OCI-LY7 (cell line): Measurements from ENCODE around the gene MAML3. TPM values are rescaled to one million over a fixed set of nuclear protein-coding genes. Genes with fewer than 3 reads are reported as not detected.

Source experiments
- BruUV-seq: library from RNA; stranded (reverse); fragments of 400-500 nt; replicated peaks from 2 replicates; lab custom pipeline; 2021; lab: Mats Ljungman, UMichigan
- CTCF ChIA-PET: fragments of 300-600 bp; sonication (Branson Sonifier 250); formaldehyde crosslinking; loops from one replicate; lab custom pipeline; 2022; ENCODE audit warnings: antibody characterized with exemption; ENCODE audit not compliant: unreplicated experiment; lab: Charles Lee
- POLR2A ChIA-PET: fragments of 300-600 bp; sonication (Branson Sonifier 250); formaldehyde crosslinking; loops from one replicate; lab custom pipeline; 2022; ENCODE audit warnings: antibody characterized with exemption; lab: Charles Lee
- DNase-seq: peaks from one replicate; pipeline ENCODE4 v3.0.0-alpha.2; 2015; ENCODE audit warnings: low spot score
- H2AFZ ChIP-seq: fragments of 200-600 bp; sonication (generic), shearing (Covaris generic); 2 replicates; pipeline ENCODE4 v1.6.1; 2014; ENCODE audit warnings: mild to moderate bottlenecking, antibody characterized with exemption, low read length, moderate library complexity
- H3K27ac ChIP-seq: fragments of 200-600 bp; sonication (generic); 2 replicates; pipeline ENCODE4 v1.5.1; 2014; ENCODE audit warnings: mixed run types, low read depth, mild to moderate bottlenecking, moderate library complexity, low read length, inconsistent platforms; ENCODE audit not compliant: poor library complexity, severe bottlenecking
- H3K36me3 ChIP-seq: fragments of 200-600 bp; sonication (generic); 2 replicates; pipeline ENCODE4 v1.6.1; 2014; ENCODE audit warnings: mild to moderate bottlenecking, antibody characterized with exemption, low read length, moderate library complexity, mixed read lengths; ENCODE audit not compliant: insufficient read depth
- H3K4me1 ChIP-seq: fragments of 200-600 bp; sonication (generic); 2 replicates; pipeline ENCODE4 v1.5.1; 2014; ENCODE audit warnings: mild to moderate bottlenecking, low read length; ENCODE audit not compliant: insufficient read depth, poor library complexity, severe bottlenecking
- H3K4me2 ChIP-seq: fragments of 200-600 bp; sonication (generic); 2 replicates; pipeline ENCODE4 v1.6.1; 2014; ENCODE audit warnings: mild to moderate bottlenecking, low read length
- H3K4me3 ChIP-seq: fragments of 200-600 bp; sonication (generic); 2 replicates; pipeline ENCODE4 v1.5.1; 2014; ENCODE audit warnings: mild to moderate bottlenecking, low read depth, low read length; ENCODE audit not compliant: poor library complexity, severe bottlenecking
- H3K79me2 ChIP-seq: fragments of 200-600 bp; sonication (generic); 2 replicates; pipeline ENCODE4 v1.6.1; 2016; ENCODE audit warnings: low read depth, mild to moderate bottlenecking, low read length, moderate library complexity, mixed read lengths; ENCODE audit not compliant: insufficient read depth
- H3K9me2 ChIP-seq: fragments of 200-600 bp; sonication (generic); 2 replicates; pipeline ENCODE4 v1.6.1; 2016; ENCODE audit warnings: mild to moderate bottlenecking, low read length, mixed read lengths; ENCODE audit not compliant: insufficient read depth
- H3K9me3 ChIP-seq: fragments of 200-600 bp; sonication (generic); 2 replicates; pipeline ENCODE4 v1.6.1; 2014; ENCODE audit warnings: mild to moderate bottlenecking, mixed run types, low read length, mixed read lengths
- H4K20me1 ChIP-seq: fragments of 200-600 bp; sonication (generic); 2 replicates; pipeline ENCODE4 v1.6.1; 2014; ENCODE audit warnings: mild to moderate bottlenecking, antibody characterized with exemption, low read length, moderate library complexity, mixed read lengths; ENCODE audit not compliant: insufficient read depth
- CTCF ChIP-seq: fragments of 200-600 bp; sonication (generic); conservative IDR thresholded peaks from 2 replicates; pipeline ENCODE4 v1.5.1; 2014; ENCODE audit warnings: mild to moderate bottlenecking, antibody characterized with exemption, low read length, moderate library complexity, mixed read lengths
- EZH2phosphoT487 ChIP-seq: fragments of 200-600 bp; sonication (generic); IDR thresholded peaks from 2 replicates; pipeline ENCODE4 v1.6.1; 2018; ENCODE audit warnings: low read depth, borderline replicate concordance, mild to moderate bottlenecking, mixed run types, antibody characterized with exemption, low read length, moderate library complexity, mixed read lengths
- intact Hi-C: fragments of 100-400 bp; cut with micrococcal nuclease; formaldehyde crosslinking; loops from one replicate; pipeline ENCODE4 v1.10.0; 2022; ENCODE audit not compliant: unreplicated experiment
- total RNA-seq, 2 experiments: library from RNA; depleted of rRNA in 1 of 2; stranded (reverse); fragments of >200 nt in 1 of 2; shearing (Covaris generic) in 1 of 2; gene quantifications; 2 replicates each; pipeline ENCODE4 v1.2.3, GENCODE V29; 2014 to 2022

The MAML3 gene
- total RNA-seq, 2 experiments from 2014 or later: 0.80 to 1.2 TPM

GRCh38 chr4:139984471-139984870 lies 169.5 kb downstream of the MAML3 start:
- no peak overlapping the region for H3K27ac ChIP-seq
- no peaks in the 10 kb centered on the region for H3K9me3 ChIP-seq
- no peak overlapping the region for H3K4me2 ChIP-seq
- H3K4me1 ChIP-seq: no peaks in the 10 kb centered on the region
- H4K20me1 ChIP-seq: no peaks in the 10 kb centered on the region
- H3K4me3 ChIP-seq: no peak overlapping the region
- no peak overlapping the region for H2AFZ ChIP-seq
- ChIA-PET POLR2A (interaction anchor here (0.7 kb wide), 1 partner anchor 19 kb away, joined by 4 read pairs; no protein-coding TSS in a partner anchor), CTCF (interaction anchor here (1.1 kb wide), 1 partner anchor 243 kb away, joined by 3 read pairs; no protein-coding TSS in a partner anchor)
- TF ChIP-seq CTCF (no peak), EZH2phosphoT487 (no peak)
- intact Hi-C loops: no loop called here
- H3K9me2 ChIP-seq: no peaks in the 10 kb centered on the region
- no peak for DNase-seq
- no TSS peak for BruUV-seq
- no peaks in the 10 kb centered on the region for H3K79me2 ChIP-seq
- no peaks in the 10 kb centered on the region for H3K36me3 ChIP-seq

DNA sequence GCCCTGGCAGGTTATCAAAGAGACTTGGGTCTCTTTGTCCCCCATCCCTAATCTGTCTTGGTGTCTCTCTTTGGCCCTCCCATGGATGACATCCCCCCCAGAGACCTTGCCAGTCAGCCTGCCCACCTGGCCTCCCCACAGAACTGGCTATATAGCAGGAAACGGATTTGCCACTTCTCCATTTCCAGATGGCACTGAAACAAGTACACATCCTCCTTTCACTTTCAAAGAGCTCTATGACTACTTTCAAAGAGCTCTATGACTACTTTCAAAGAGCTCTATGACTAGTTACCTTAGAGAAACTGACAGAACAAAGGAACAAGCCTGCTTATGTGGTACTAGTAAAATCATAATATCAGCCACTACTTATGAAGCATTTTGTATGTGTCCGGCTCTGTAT lies 175.3 kb downstream of the MAML3 start:
- CTCF ChIA-PET: interaction anchor here (1.0 kb wide), 1 partner anchor 70 kb away, joined by 6 read pairs; no protein-coding TSS in a partner anchor
- H3K36me3 ChIP-seq: no peaks in the 10 kb centered on the region
- H3K4me3 ChIP-seq: no peak overlapping the region
- POLR2A ChIA-PET: interaction anchor here (0.6 to 1.1 kb wide), 3 partner anchors 18 to 459 kb away, joined by 3 read pairs; no protein-coding TSS in a partner anchor
- H3K27ac ChIP-seq: no peak overlapping the region
- intact Hi-C loops: loop anchor here (5.0 kb wide), 1 partner anchor 69 kb away; no protein-coding TSS in a partner anchor
- H3K4me1 ChIP-seq: peaks cover 32% of the 10 kb centered on the region
- no peaks in the 10 kb centered on the region for H3K9me3 ChIP-seq
- H4K20me1 ChIP-seq: no peaks in the 10 kb centered on the region
- H3K9me2 ChIP-seq: no peaks in the 10 kb centered on the region
- peak overlapping the region; percentile 34 for H3K4me2 ChIP-seq
- H3K79me2 ChIP-seq: no peaks in the 10 kb centered on the region
- no TSS peak for BruUV-seq
- DNase-seq: peak; percentile 69
- H2AFZ ChIP-seq: no peak overlapping the region
- TF ChIP-seq EZH2phosphoT487: no peak
- no peak for TF ChIP-seq CTCF

DNA sequence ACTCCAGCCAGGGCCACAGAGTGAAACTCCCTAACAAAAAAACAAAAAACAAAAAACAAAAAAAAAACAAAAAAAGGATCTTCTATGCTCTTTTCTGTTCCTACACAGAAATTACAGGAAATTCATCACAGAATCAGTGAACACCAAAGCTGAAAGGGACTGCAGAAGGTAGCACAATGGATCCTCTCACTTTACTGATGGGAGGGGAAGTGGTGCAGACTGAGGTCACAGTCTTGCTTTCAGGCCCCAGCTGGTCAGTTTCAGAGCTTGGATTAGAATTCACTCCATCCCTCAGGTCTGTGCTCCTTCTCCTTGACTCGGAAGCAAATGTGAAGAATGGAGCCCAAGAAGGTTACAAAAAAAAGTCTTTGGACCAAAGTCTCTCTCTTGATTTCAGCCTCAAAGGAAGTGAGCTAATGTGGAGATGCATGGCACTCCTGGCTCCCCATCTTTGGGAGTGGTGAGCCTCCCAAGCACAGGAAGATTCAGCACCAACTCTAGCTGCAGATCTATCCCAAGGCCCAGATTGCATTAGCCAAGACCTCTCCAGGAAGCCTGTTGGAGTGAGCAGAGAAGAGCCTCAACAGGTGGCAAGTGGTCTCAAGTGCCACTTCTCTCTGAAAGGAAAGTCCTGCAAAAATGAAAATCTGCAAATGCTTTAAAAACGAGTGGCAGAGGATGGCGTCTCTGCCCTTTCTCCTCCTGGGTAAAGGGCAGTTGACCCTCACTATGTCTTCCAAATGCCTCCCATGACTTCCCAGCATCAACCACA lies 176.0 kb downstream of the MAML3 start:
- Histone ChIP-seq H3K4me1 (peaks cover 32% of the 10 kb centered on the region), H3K36me3 (no peaks in the 10 kb centered on the region), H2AFZ (no peak overlapping the region), H3K4me3 (no peak overlapping the region), H3K9me2 (no peaks in the 10 kb centered on the region), H3K9me3 (no peaks in the 10 kb centered on the region), H3K79me2 (no peaks in the 10 kb centered on the region), H3K4me2 (peak overlapping the region; percentile 34), H3K27ac (no peak overlapping the region), H4K20me1 (no peaks in the 10 kb centered on the region)
- BruUV-seq: no TSS peak
- POLR2A ChIA-PET: interaction anchor here (0.7 kb wide), 2 partner anchors 20 to 50 kb away, joined by 3 to 4 read pairs; no protein-coding TSS in a partner anchor
- no peak for DNase-seq
- TF ChIP-seq EZH2phosphoT487 (no peak), CTCF (no peak)
- CTCF ChIA-PET: interaction anchor here (1.0 kb wide), 1 partner anchor 71 kb away, joined by 6 read pairs; no protein-coding TSS in a partner anchor
- intact Hi-C loops: loop anchor here (5.0 kb wide), 1 partner anchor 69 kb away; no protein-coding TSS in a partner anchor
